ENCODE data around the gene NPC1L1.

Gene NPC1L1

GRCh38 chr7:44488955-44489354 lies 52.2 kb downstream of the NPC1L1 start:
- TF ChIP-seq CTCF (IDR thresholded peaks at IDR 0.05; ENCODE audit: borderline replicate concordance, insufficient read depth, low read depth, low read length): no peak
- peak overlapping the region; percentile 98 for H3K4me3 ChIP-seq (ENCODE audit: low read depth, low read length)

DNA sequence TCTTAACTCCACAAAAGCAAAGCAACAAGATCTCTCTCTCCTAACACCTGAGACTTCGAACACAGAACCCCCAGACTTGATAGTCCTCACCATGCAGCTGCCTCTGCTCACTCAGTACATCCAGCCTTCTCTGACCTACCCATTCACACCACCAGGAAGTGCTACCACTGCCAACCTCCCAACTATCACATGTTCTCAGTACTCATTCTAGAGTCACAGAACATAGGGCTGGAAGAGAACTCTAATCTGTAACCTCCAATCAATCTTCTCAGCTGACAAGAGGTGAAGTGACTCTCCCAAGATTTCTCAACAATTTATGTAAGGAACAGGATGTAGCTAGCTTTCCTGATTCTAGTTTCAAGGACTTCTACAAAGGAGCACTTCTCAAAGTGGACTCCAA lies 54.4 kb downstream of the NPC1L1 start:
- no peak for TF ChIP-seq CTCF (IDR thresholded peaks at IDR 0.05; ENCODE audit: borderline replicate concordance, insufficient read depth, low read depth, low read length)
- no peak overlapping the region for H3K4me3 ChIP-seq (ENCODE audit: low read depth, low read length)

- H3K4me3 ChIP-seq (ENCODE audit: low read depth, low read length): no peak overlapping the region
- TF ChIP-seq CTCF (IDR thresholded peaks at IDR 0.05; ENCODE audit: borderline replicate concordance, insufficient read depth, low read depth, low read length): no peak
Observed at GRCh38 chr7:44486001-44486400, 55.1 kb downstream of the NPC1L1 start.

DNA sequence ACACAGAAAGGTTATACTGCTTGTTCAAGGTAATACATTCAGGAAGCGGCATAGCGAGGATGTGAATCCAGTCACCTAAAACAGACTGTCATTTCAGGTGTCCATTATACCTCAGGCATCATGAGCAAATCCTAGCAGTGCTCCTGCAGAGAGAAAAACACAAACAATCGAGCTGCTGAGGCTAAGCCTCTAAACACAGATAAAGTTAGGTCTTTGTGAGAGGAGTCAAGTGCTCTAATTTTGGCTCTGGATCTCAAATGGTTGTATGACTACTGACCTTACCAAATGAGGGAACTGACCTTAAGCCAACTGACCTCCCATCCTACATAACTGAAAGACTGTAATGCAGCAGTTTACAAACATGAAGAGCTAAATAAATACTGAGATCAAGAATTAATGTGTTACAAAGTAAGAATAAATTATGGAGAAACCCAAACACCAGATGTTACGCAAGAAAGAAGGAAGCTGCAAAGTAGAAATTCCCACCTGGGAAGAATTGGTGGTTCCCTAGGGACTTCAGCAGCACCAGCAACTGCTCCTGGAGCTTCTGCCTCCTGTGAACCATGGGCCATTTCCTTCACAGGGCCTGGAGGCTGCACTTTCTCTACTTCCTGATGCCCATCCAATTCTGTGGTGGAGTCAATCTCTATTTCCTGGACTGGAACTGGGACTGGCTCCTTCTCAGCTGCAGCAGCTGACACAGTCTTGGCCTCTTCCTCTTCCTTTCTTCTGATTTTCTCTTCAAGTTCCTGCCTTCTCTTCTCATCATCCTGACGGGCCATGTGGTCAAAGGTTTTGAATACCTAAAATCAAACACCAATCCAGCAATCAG lies 56.4 kb downstream of the NPC1L1 start:
- H3K4me3 ChIP-seq (ENCODE audit: low read depth, low read length): no peak overlapping the region
- no peak for TF ChIP-seq CTCF (IDR thresholded peaks at IDR 0.05; ENCODE audit: borderline replicate concordance, insufficient read depth, low read depth, low read length)

GRCh38 chr7:44482502-44483485 lies 58.3 kb downstream of the NPC1L1 start:
- no peak for TF ChIP-seq CTCF (IDR thresholded peaks at IDR 0.05; ENCODE audit: borderline replicate concordance, insufficient read depth, low read depth, low read length)
- H3K4me3 ChIP-seq (ENCODE audit: low read depth, low read length): no peak overlapping the region

DNA sequence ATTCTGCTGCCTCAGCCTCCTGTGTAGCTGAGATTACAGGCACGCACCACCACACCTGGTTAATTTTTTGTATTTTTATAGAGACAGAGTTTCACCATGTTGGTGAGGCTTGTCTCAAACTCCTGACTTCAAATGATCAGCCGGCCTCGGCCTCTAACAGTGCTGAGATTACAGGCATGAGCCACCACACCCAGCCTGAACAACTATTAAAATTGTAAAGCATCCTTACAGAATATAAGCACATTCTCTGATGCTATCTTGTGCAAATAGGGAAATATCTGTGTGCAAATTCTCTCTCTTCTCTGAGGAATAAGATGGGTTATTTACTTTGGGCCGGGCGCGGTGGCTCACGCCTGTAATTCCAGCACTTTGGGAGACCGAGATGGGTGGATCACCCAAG lies 63.2 kb downstream of the NPC1L1 start:
- TF ChIP-seq CTCF (IDR thresholded peaks at IDR 0.05; ENCODE audit: borderline replicate concordance, insufficient read depth, low read depth, low read length): no peak
- H3K4me3 ChIP-seq (ENCODE audit: low read depth, low read length): no peak overlapping the region
